GM12878 (cell line): ENCODE measurements around the gene PSMF1. TPM values are rescaled to one million over a fixed set of nuclear protein-coding genes. Genes with fewer than 3 reads are reported as not detected.

ENCODE experiments used
- ATAC-seq: fragments of 200-7000 bp; cut with Tn5 transposase; 3 replicates; pipeline ENCODE4 v1.9.1; 2020; ENCODE audit warnings: mild to moderate bottlenecking, moderate library complexity
- Bru-seq: library from RNA; stranded (reverse); fragments of 400-500 nt; gene quantifications from one replicate; lab custom pipeline; 2021; lab: Mats Ljungman, UMichigan
- BruChase-seq, 2 experiments: library from RNA; stranded (reverse); fragments of 400-500 nt; gene quantifications; one replicate each; lab custom pipeline; 2021; lab: Mats Ljungman, UMichigan
- BruUV-seq: library from RNA; stranded (reverse); fragments of 400-500 nt; replicated peaks from 2 replicates; lab custom pipeline; 2021; lab: Mats Ljungman, UMichigan
- CTCF ChIA-PET: fragments of 300-600 bp; sonication (Branson Sonifier 250); formaldehyde crosslinking; extraction: SDS; loops from one replicate; lab custom pipeline; 2021; ENCODE audit warnings: inconsistent platforms; lab: Yijun Ruan, JAX
- POLR2A ChIA-PET: fragments of 350-600 bp; formaldehyde crosslinking; extraction: SDS; loops from one replicate; lab custom pipeline; 2021; ENCODE audit warnings: inconsistent platforms; lab: Charles Lee
- RAD21 ChIA-PET: fragments of 300-600 bp; sonication (Branson Sonifier 250); formaldehyde crosslinking; loops from one replicate; lab custom pipeline; 2023; ENCODE audit warnings: antibody characterized with exemption; ENCODE audit not compliant: unreplicated experiment; lab: Charles Lee
- SMC1A ChIA-PET: fragments of 300-600 bp; sonication (Branson Sonifier 250); formaldehyde crosslinking; loops from one replicate; lab custom pipeline; 2023; ENCODE audit not compliant: unreplicated experiment, uncharacterized antibody; lab: Charles Lee
- DNase-seq: peaks from one replicate; pipeline ENCODE4 v3.0.0-alpha.2; 2011; ENCODE audit warnings: low read depth, low spot score
- FAIRE-seq: peaks from 3 replicates; lab custom pipeline; 2011; peaks lifted over from hg19 to GRCh38; lab: Jason Lieb, UNC
- H2AFZ ChIP-seq: 2 replicates; pipeline ENCODE4 v1.6.0; 2011; ENCODE audit warnings: low read depth, low read length, control low read depth; ENCODE audit not compliant: control insufficient read depth
- H3K27ac ChIP-seq: 2 replicates; pipeline ENCODE4 v1.5.1; 2011; ENCODE audit warnings: control low read depth; ENCODE audit not compliant: control insufficient read depth, insufficient read depth
- H3K27me3 ChIP-seq, 2 experiments: replicated peaks in 1 of 2; 2 replicates each; pipeline versions ENCODE4 v1.6.0 to v1.6.1; 2011; ENCODE audit warnings: low read length in 1 of 2; ENCODE audit not compliant: control insufficient read depth in 2 of 2, insufficient read depth in 2 of 2
- H3K36me3 ChIP-seq, 2 experiments: 2 replicates each; pipeline ENCODE4 v1.5.1; 2011; ENCODE audit warnings: low read length in 1 of 2; ENCODE audit not compliant: control insufficient read depth in 2 of 2, insufficient read depth in 2 of 2
- H3K4me1 ChIP-seq: 2 replicates; pipeline ENCODE4 v1.6.1; 2011; ENCODE audit warnings: mild to moderate bottlenecking, low read length, moderate library complexity, mixed read lengths; ENCODE audit not compliant: control insufficient read depth, insufficient read depth
- H3K4me2 ChIP-seq: 2 replicates; pipeline ENCODE4 v1.6.0; 2011; ENCODE audit warnings: control low read depth; ENCODE audit not compliant: control insufficient read depth, insufficient read depth
- H3K4me3 ChIP-seq: fragments of 200-600 bp; sonication (generic); 2 replicates; pipeline ENCODE4 v1.5.1; 2016
- H3K79me2 ChIP-seq: 2 replicates; pipeline ENCODE4 v1.6.0; 2011; ENCODE audit warnings: low read length; ENCODE audit not compliant: control insufficient read depth, insufficient read depth
- H3K9ac ChIP-seq: 2 replicates; pipeline ENCODE4 v1.8.0; 2011; ENCODE audit warnings: low read length, control low read depth, mixed read lengths; ENCODE audit not compliant: control insufficient read depth, insufficient read depth
- H3K9me3 ChIP-seq: replicated peaks from 3 replicates; pipeline ENCODE4 v1.5.1; 2011; ENCODE audit warnings: mild to moderate bottlenecking, low read length; ENCODE audit not compliant: control insufficient read depth, insufficient read depth
- H4K20me1 ChIP-seq: 2 replicates; pipeline ENCODE4 v1.6.0; 2011; ENCODE audit not compliant: control insufficient read depth, insufficient read depth
- BHLHE40 ChIP-seq, 2 experiments: fragments of 450-650 bp in 1 of 2; IDR thresholded peaks; 2 replicates each; pipeline ENCODE4 v1.6.1; 2011 to 2017; ENCODE audit warnings: low read depth in 2 of 2, borderline replicate concordance in 1 of 2, improper control_type of control experiment in 1 of 2, low read length in 1 of 2, mild to moderate bottlenecking in 1 of 2
- CREB1 ChIP-seq: IDR thresholded peaks from 2 replicates; pipeline ENCODE4 v1.6.1; 2012; ENCODE audit warnings: low read depth, mild to moderate bottlenecking, inconsistent platforms
- CREM ChIP-seq: IDR thresholded peaks from 2 replicates; pipeline ENCODE4 v1.6.1; 2014; ENCODE audit warnings: antibody characterized with exemption, low read depth
- EGR1 ChIP-seq, 2 experiments: IDR thresholded peaks; 1 replicate in 1 of 2; 2 replicates in 1 of 2; pipeline ENCODE4 v1.6.1; 2011 to 2012; ENCODE audit warnings: low read depth in 2 of 2, low read length in 2 of 2, borderline replicate concordance in 1 of 2, mild to moderate bottlenecking in 1 of 2, moderate library complexity in 1 of 2
- HDAC2 ChIP-seq: fragments of 200-600 bp; sonication (generic); IDR thresholded peaks from 2 replicates; pipeline ENCODE4 v1.6.1; 2017
- IKZF1 ChIP-seq: fragments of 450-650 bp; conservative IDR thresholded peaks from 2 replicates; pipeline ENCODE4 v1.6.1; 2017; ENCODE audit warnings: antibody characterized with exemption, mild to moderate bottlenecking
- NFXL1 ChIP-seq: fragments of 450-650 bp; IDR thresholded peaks from 2 replicates; pipeline ENCODE4 v1.6.1; 2017; ENCODE audit warnings: antibody characterized with exemption, mild to moderate bottlenecking, borderline replicate concordance
- PML ChIP-seq: IDR thresholded peaks from 2 replicates; pipeline ENCODE4 v1.6.1; 2012; ENCODE audit warnings: low read length, inconsistent platforms
- RFX5 ChIP-seq: IDR thresholded peaks from 2 replicates; pipeline ENCODE4 v1.6.1; 2011; ENCODE audit warnings: low read depth, low read length, improper control_type of control experiment
- SMARCA5 ChIP-seq: fragments of 450-650 bp; IDR thresholded peaks from 2 replicates; pipeline ENCODE4 v1.6.1; 2017; ENCODE audit warnings: mild to moderate bottlenecking
- SREBF2 ChIP-seq: IDR thresholded peaks from 2 replicates; pipeline ENCODE4 v1.6.1; 2012; ENCODE audit warnings: mild to moderate bottlenecking, low read length
- TARDBP ChIP-seq: IDR thresholded peaks from 2 replicates; pipeline ENCODE4 v1.6.1; 2016; ENCODE audit warnings: borderline replicate concordance
- YBX1 ChIP-seq: fragments of 450-650 bp; IDR thresholded peaks from 2 replicates; pipeline ENCODE4 v1.6.1; 2016; ENCODE audit warnings: antibody characterized with exemption
- ZBED1 ChIP-seq: IDR thresholded peaks from 2 replicates; pipeline ENCODE4 v1.6.1; 2016; ENCODE audit warnings: borderline replicate concordance
- ZBTB11 ChIP-seq: fragments of 450-650 bp; formaldehyde crosslinking; IDR thresholded peaks from 2 replicates; pipeline ENCODE4 v1.5.0; 2022; ENCODE audit warnings: mild to moderate bottlenecking, missing genetic modification characterization
- ZZZ3 ChIP-seq: IDR thresholded peaks from 2 replicates; pipeline ENCODE4 v1.6.1; 2011; ENCODE audit warnings: low read depth; ENCODE audit not compliant: control insufficient read depth, insufficient read length
- WGBS: methylation state at CpG from one replicate; pipeline ENCODE4 v1.1.6; 2016; ENCODE audit warnings: low lambda C conversion rate; ENCODE audit not compliant: insufficient replicate concordance, insufficient coverage; ENCODE audit errors: missing lambda C conversion rate; 5-methylcytosine and 5-hydroxymethylcytosine counted together
- in situ Hi-C: fragments of 300-500 bp; cut with MboI; formaldehyde crosslinking; loops from 9 replicates; pipeline ENCODE4 v1.14.3; 2018; ENCODE audit warnings: mixed read lengths
- intact Hi-C: fragments of 100-400 bp; cut with micrococcal nuclease; formaldehyde crosslinking; loops from one replicate; pipeline ENCODE4 v1.14.2; 2022; ENCODE audit not compliant: unreplicated experiment
- long read RNA-seq, 2 experiments: library from polyadenylated mRNA; unstranded; transcript quantifications; one replicate each; pipeline ENCODE4 v2.0.0, GENCODE V29; 2019 to 2020
- polyA minus RNA-seq, 3 experiments: library from RNA; depleted of rRNA, polyadenylated mRNA; stranded (reverse); fragments of >200 nt; gene quantifications; 2 replicates each; pipeline ENCODE4 v1.2.3, GENCODE V29; 2011
- polyA plus RNA-seq, 11 experiments: library from polyadenylated mRNA; depleted of rRNA in 4 of 11; unstranded in 6 of 11; stranded (reverse) in 5 of 11; fragments of >200 nt; fragmentation: Nextera tagmentation in 4 of 11; fragmentation: Illumina TruSeq in 1 of 11; extraction: Ambion mirVana in 4 of 11; extraction: Trizol in 1 of 11; gene quantifications; 1 replicate in 1 of 11; 2 replicates in 10 of 11; pipeline versions ENCODE4 v1.2.1 to v1.2.3, GENCODE V29; 2011 to 2016; ENCODE audit warnings: inconsistent platforms in 2 of 11, missing spikeins in 2 of 11, low read depth in 1 of 11
- total RNA-seq, 4 experiments: library from RNA; depleted of rRNA in 3 of 4; stranded (reverse); fragments of >200 nt in 3 of 4; fragmentation: Illumina TruSeq in 1 of 4; extraction: Trizol in 1 of 4; gene quantifications; 2 replicates each; pipeline versions ENCODE4 v1.2.1 to v1.2.3, GENCODE V29; 2013 to 2021

Gene PSMF1
- total RNA-seq (2013; cell fraction: nucleolus; rRNA removed): 68.6 and 72.2 TPM in 2 replicates
- total RNA-seq (2014; rRNA removed): 30.2 and 32.9 TPM in 2 replicates
- 35.2 and 35.8 TPM in 2 replicates for total RNA-seq (2014; rRNA removed; fragmentation: Illumina TruSeq; extraction: Trizol)
- total RNA-seq (2021): 156 and 167 TPM in 2 replicates
- 60.4 TPM for polyA plus RNA-seq (2011; ENCODE audit: low read depth)
- polyA plus RNA-seq (2011; rRNA removed): 29.3 and 45.9 TPM in 2 replicates
- polyA plus RNA-seq (2011; cell fraction: cytosol; rRNA removed): 46.6 and 163 TPM in 2 replicates
- 76.8 and 77.5 TPM in 2 replicates for polyA plus RNA-seq (2011; cell fraction: nucleus; rRNA removed)
- 96.7 and 104 TPM in 2 replicates for polyA plus RNA-seq (2012)
- polyA plus RNA-seq (2014; fragmentation: Illumina TruSeq; extraction: Trizol): 68.1 and 171 TPM in 2 replicates
- 10 to 100 TPM; 14.2 to 14.4 TPM for polyA plus RNA-seq (2014; fragmentation: Nextera tagmentation; extraction: Ambion mirVana)
- 27.3 and 35.1 TPM in 2 replicates for polyA plus RNA-seq (2014; rRNA removed)
- polyA plus RNA-seq (2016; fragmentation: Nextera tagmentation; extraction: Ambion mirVana): 100 to 1,000 TPM; 159 to 173 TPM
- polyA minus RNA-seq (2011; rRNA and poly(A)+ RNA removed): 45.8 and 52.1 TPM in 2 replicates
- 21.9 and 37.1 TPM in 2 replicates for polyA minus RNA-seq (2011; cell fraction: cytosol; rRNA and poly(A)+ RNA removed)
- 18.9 and 34.3 TPM in 2 replicates for polyA minus RNA-seq (2011; cell fraction: nucleus; rRNA and poly(A)+ RNA removed)
- percentile 86 among the genes with signal in this experiment for Bru-seq, nascent RNA
- BruChase-seq, experiment 1, labeled RNA remaining after a 6-hour chase: percentile 80 among the genes with signal in this experiment
- percentile 77 among the genes with signal in this experiment for BruChase-seq, experiment 2, labeled RNA remaining after a 2-hour chase
- long read RNA-seq, experiment 1, full-length matches to known transcripts: 101 of 116 reads
- long read RNA-seq, experiment 1, partial matches to known transcripts: 1 of 116 reads
- long read RNA-seq, experiment 1, other reads (novel, unspliced or antisense): 14 of 116 reads
- long read RNA-seq, experiment 2, full-length matches to known transcripts: 103 of 136 reads
- long read RNA-seq, experiment 2, partial matches to known transcripts: 7 of 136 reads
- long read RNA-seq, experiment 2, other reads (novel, unspliced or antisense): 26 of 136 reads

- in situ Hi-C loops: loop anchor here (5.0 kb wide), 1 partner anchor 286 kb away; the partner anchor contains the start of gene FAM110A
- no peaks in the 10 kb centered on the region for H3K27me3 ChIP-seq
- peak within 1 kb of the TSS; percentile 64 for H3K27ac ChIP-seq
- BruUV-seq: TSS peak; percentile 66
- peak within 1 kb of the TSS; percentile 78 for H3K9ac ChIP-seq
- intact Hi-C loops: loop anchor here (5.0 kb wide), 1 partner anchor 274 kb away; the partner anchor contains the start of gene FKBP1A
- ChIA-PET SMC1A (no interaction called here), POLR2A (interaction anchor here (1.1 to 1.3 kb wide), 2 partner anchors 10 to 25 kb away, joined by 3 read pairs; no protein-coding TSS in a partner anchor), CTCF (interaction anchor here (0.8 to 1.6 kb wide), 3 partner anchors 9 to 385 kb away, joined by 3 to 4 read pairs (median 3); no protein-coding TSS in a partner anchor), RAD21 (no interaction called here)
- under 1% methylated on average over 52 of the region's 62 CpGs for WGBS
- no peaks in the 10 kb centered on the region for H4K20me1 ChIP-seq
- ATAC-seq (peak; percentile 96), FAIRE-seq (peak; percentile 35), DNase-seq (peak; percentile 66)
- H2AFZ ChIP-seq: peak within 1 kb of the TSS; percentile 87
- peak within 1 kb of the TSS; percentile 97 for H3K4me2 ChIP-seq
- peak within 1 kb of the TSS; percentile 97 for H3K4me3 ChIP-seq
- peaks cover 0 to 2% of the 10 kb centered on the region in 2 experiments; a peak in 1 of 4 replicates for H3K36me3 ChIP-seq
- peaks cover 18% of the 10 kb centered on the region for H3K4me1 ChIP-seq
- peaks cover 51% of the 10 kb centered on the region for H3K79me2 ChIP-seq
- no peaks in the 10 kb centered on the region for H3K9me3 ChIP-seq
- TF ChIP-seq ZBTB11 (peak; percentile 97), YBX1 (no peak), HDAC2 (no peak), PML (peak; percentile 84; the same call in 1 of the 2 replicates), RFX5 (no peak; the same call in 1 of the 2 replicates), SMARCA5 (peak; percentile 93), CREM (peak; percentile 86), BHLHE40 (IDR thresholded peaks at IDR 0.05; ENCODE audit: borderline replicate concordance in 1 of 2, low read depth in 2 of 2, low read length in 1 of 2) (peak; percentile 35 to 78; a peak in 3 of 4 replicates), ZBED1 (0 out of 2 replicates have a peak, but pooled peaks have one; percentile 36), NFXL1 (no peak), TARDBP (peak; percentile 70; the same call in 1 of the 2 replicates), IKZF1 (peak; percentile 95), CREB1 (peak; percentile 81; the same call in 1 of the 2 replicates), SREBF2 (0 out of 2 replicates have a peak, but pooled peaks have one; percentile 57), ZZZ3 (no peak), EGR1 (IDR thresholded peaks at IDR 0.05; ENCODE audit: borderline replicate concordance in 1 of 2, low read depth in 2 of 2, low read length in 2 of 2) (peak; percentile 50 to 68; a peak in 1 of 3 replicates)
Observed at GRCh38 chr20:1118336-1119127, at the start of gene PSMF1. Gene PSMF1 (plus strand): TSS chr20:1118602. CDS start chr20:1118774, 172 bp downstream.
